Germinal center (tissue), 1 donor: ENCODE data around the gene NTMT1.

Experiments
- DNase-seq: peaks from one replicate; pipeline ENCODE4 v3.0.0; 2012; ENCODE audit warnings: mixed read lengths, low spot score

NTMT1 gene

GRCh38 chr9:129678844-129679243 lies 52.9 kb downstream of the NTMT1 start:
- DNase-seq = no peak

DNA sequence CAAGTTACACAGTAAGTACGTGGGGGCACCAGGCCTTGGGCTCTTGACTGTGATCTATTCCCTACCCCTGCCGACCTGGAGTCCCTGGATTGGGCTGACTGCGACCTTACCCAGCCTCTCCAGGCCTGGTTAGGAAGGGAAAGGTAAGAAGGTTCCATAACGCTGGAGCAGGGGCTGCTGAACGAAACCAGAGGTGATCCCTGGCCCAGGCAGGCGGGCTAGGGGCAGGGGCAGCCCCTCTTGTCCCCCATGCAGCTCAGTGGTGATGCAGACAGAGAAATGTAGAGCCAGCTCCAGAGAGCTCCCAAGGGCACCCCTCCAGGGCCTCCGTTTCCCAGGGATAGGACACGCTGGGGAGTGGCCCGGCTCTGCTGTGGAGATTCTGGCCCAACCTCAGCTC lies 53.6 kb downstream of the NTMT1 start:
- no peak for DNase-seq

DNA sequence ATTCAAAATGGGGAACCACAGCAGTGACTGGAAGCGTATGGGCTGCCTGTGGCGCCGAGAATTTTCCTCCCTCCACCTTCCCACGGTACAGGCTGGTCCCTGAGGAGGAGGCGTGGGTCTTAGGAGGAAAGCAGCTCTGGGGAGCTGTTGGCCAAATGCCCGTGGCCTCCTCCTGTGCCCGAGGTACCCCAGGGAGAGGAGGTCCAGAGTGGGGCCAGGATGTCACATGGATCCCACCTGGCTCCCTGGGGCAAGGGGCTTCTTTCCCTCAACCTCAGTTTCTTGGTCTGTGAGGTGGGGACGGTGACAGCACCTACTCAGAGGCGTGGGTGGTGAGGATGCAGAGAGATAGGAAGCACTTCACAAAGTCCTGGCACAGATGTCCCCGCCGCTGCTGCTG lies 56.0 kb downstream of the NTMT1 start:
- DNase-seq = no peak

GRCh38 chr9:129682381-129682780 lies 56.4 kb downstream of the NTMT1 start:
- no peak for DNase-seq

DNA sequence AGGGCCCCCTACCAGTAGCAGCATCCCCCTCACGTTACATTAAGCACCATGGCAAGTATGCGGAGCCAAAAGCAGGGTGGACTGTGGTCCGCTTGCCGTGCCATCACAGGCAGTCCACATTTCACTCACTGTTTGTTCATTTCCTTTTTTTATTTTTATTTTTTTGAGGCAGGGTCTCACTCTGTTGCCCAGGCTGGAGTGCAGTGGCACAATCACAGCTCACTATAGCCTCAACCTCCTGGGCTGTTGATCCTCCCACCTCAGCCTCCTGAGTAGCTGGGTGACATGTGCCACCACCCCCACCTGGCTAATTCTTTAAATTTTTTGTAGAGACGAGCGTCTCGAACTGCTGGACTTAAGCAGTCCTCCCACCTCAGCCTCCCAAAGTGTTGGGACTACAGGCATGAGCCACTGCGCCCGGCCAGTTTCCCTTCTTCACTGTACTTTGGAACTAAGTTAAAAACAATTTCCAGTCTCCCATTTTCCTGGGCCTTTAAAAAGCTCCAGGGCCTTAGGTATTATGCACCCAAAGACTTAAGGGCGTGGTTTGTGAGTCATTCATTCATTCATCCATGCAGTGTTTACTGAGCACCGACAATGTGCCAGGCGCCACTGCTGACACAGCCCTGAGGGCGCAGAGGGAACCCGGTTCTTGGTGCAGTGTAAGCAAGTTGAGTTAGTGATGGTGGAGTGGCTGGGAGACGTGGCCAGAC lies 59.4 kb downstream of the NTMT1 start:
- DNase-seq = no peak
